ENCODE results near the gene A2ML1.

- TF ChIP-seq CTCF (IDR thresholded peaks at IDR 0.05) (no peak), EZH2 (IDR thresholded peaks at IDR 0.05) (no peak)
Observed at GRCh38 chr12:8907513-8907912, 85.1 kb downstream of the A2ML1 start.

Measured in neural progenitor cell (in vitro differentiated cells).